Mammary epithelial cell (primary cell): ENCODE data around the gene DCDC2B.

ENCODE experiments used
- CTCF ChIP-seq, 2 donors: IDR thresholded peaks in 1 of 2; conservative IDR thresholded peaks in 1 of 2; 2 replicates each; pipeline ENCODE4 v1.5.1; 2011 to 2012; ENCODE audit warnings: inconsistent platforms in 2 of 2, low read length in 2 of 2, mild to moderate bottlenecking in 2 of 2, control low read depth in 1 of 2, low read depth in 1 of 2; ENCODE audit not compliant: insufficient read depth in 1 of 2; ENCODE audit errors: extremely low read depth in 1 of 2
- EZH2 ChIP-seq: IDR thresholded peaks from 2 replicates; pipeline ENCODE4 v1.6.1; 2012; ENCODE audit warnings: low read length, inconsistent platforms, borderline replicate concordance

GRCh38 chr1:32205401-32206370 is 3.2 kb upstream of the DCDC2B start, which contains the start of gene IQCC:
- TF ChIP-seq CTCF (conservative IDR thresholded peaks at IDR 0.05 in 1 of 2, IDR thresholded peaks at IDR 0.05 in 1 of 2; ENCODE audit: extremely low read depth in 1 of 2, insufficient read depth in 1 of 2, low read depth in 1 of 2, low read length in 2 of 2) (no peak), EZH2 (no peak)
